HL-60 (cell line): ENCODE measurements around the gene SDCCAG8.

Experiments used
- DNase-seq, 2 experiments: peaks; one replicate each; pipeline ENCODE4 v3.0.0-alpha.2; 2010 to 2020; ENCODE audit warnings: low read depth in 1 of 2, low spot score in 1 of 2
- H3K27ac ChIP-seq: fragments of 250-450 bp; sonication (Bioruptor Pico); replicated peaks from 2 replicates; pipeline ENCODE4 v1.5.1; 2020; ENCODE audit warnings: mild to moderate bottlenecking, moderate library complexity
- H3K27me3 ChIP-seq: fragments of 250-450 bp; sonication (Bioruptor Pico); 2 replicates; pipeline ENCODE4 v1.5.1; 2021; ENCODE audit warnings: mild to moderate bottlenecking, moderate library complexity; ENCODE audit not compliant: insufficient read depth, poor library complexity, severe bottlenecking
- H3K4me3 ChIP-seq: replicated peaks from 2 replicates; pipeline ENCODE4 v1.5.1; 2011; ENCODE audit warnings: mild to moderate bottlenecking, control low read depth, low read length; ENCODE audit not compliant: insufficient read depth
- CTCF ChIP-seq: IDR thresholded peaks from one replicate; pipeline ENCODE4 v1.5.1; 2011; ENCODE audit warnings: low read length, control low read depth, inconsistent platforms; ENCODE audit not compliant: insufficient read depth
- GABPA ChIP-seq: IDR thresholded peaks from 2 replicates; pipeline ENCODE4 v1.6.1; 2012; ENCODE audit warnings: low read depth
- POLR2AphosphoS5 ChIP-seq: IDR thresholded peaks from 2 replicates; pipeline ENCODE4 v1.6.1; 2012; ENCODE audit warnings: low read depth
- REST ChIP-seq: IDR thresholded peaks from 2 replicates; pipeline ENCODE4 v1.6.1; 2012; ENCODE audit warnings: low read depth; ENCODE audit not compliant: insufficient replicate concordance
- SPI1 ChIP-seq: IDR thresholded peaks from 2 replicates; pipeline ENCODE4 v1.6.1; 2012; ENCODE audit warnings: low read depth, mild to moderate bottlenecking, borderline replicate concordance

SDCCAG8 gene

GRCh38 chr1:243256590-243256989 is 749 bp downstream of the SDCCAG8 start:
- H3K27ac ChIP-seq, result peak overlapping the region; percentile 92
- TF ChIP-seq REST (no peak), POLR2AphosphoS5 (no peak), GABPA (no peak), SPI1 (no peak), CTCF (no peak)
- no peaks in the 10 kb centered on the region for H3K27me3 ChIP-seq
- no peak for DNase-seq
- H3K4me3 ChIP-seq, result peak overlapping the region; percentile 74

GRCh38 chr1:243257189-243257588 is 1.3 kb downstream of the SDCCAG8 start:
- no peaks in the 10 kb centered on the region for H3K27me3 ChIP-seq
- peak overlapping the region; percentile 12; the same call in 1 of the 2 replicates for H3K4me3 ChIP-seq
- DNase-seq, result no peak
- no peak for TF ChIP-seq REST
- no peak for TF ChIP-seq CTCF
- TF ChIP-seq SPI1, result no peak
- TF ChIP-seq POLR2AphosphoS5, result no peak
- TF ChIP-seq GABPA, result no peak
- peak overlapping the region; percentile 92 for H3K27ac ChIP-seq

GRCh38 chr1:243258731-243259130 is 2.9 kb downstream of the SDCCAG8 start:
- no peak overlapping the region for H3K4me3 ChIP-seq
- TF ChIP-seq CTCF (no peak), GABPA (no peak), REST (no peak), POLR2AphosphoS5 (no peak), SPI1 (no peak)

More at GRCh38 chr1:243258731-243259130, 2.9 kb downstream of the SDCCAG8 start:
- H3K27me3 ChIP-seq, result no peaks in the 10 kb centered on the region
- no peak for DNase-seq
- no peak overlapping the region for H3K27ac ChIP-seq
